ENCODE results near the gene EML5. TPM values are rescaled to one million over a fixed set of nuclear protein-coding genes. Genes with fewer than 3 reads are reported as not detected.

Gene EML5
- total and polyA plus RNA-seq, 5 donors: 0.14 to 0.82 (median 0.42) TPM

DNA sequence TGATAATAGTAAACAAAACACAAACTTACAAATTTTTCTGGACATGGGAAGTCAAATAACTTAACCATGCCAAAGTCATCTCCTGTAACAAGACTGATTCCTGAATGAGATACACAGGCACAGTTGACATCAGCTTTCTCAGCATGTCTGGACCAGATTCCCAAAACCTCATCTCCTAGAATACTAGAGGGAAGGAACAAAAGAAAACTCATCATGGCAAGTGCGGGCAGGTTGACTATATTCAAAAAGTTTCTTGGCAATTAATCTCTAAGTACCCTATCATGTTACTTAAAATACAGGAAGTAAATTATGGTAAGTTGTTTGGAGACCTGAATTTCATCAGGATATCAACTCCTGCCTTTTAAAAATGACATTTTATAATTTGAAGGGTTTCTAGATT is 176.1 kb downstream of the EML5 start:
- Histone ChIP-seq H3K9me3 (ENCODE audit: control insufficient read depth, low read length) (no peaks in the 10 kb centered on the region), H3K4me1 (ENCODE audit: control insufficient read depth, insufficient read depth, low read length) (no peaks in the 10 kb centered on the region), H3K27me3 (ENCODE audit: control insufficient read depth, insufficient read depth) (no peaks in the 10 kb centered on the region), H3K27ac (ENCODE audit: low read length) (no peak overlapping the region), H3K4me3 (ENCODE audit: low read length) (no peak overlapping the region)
- intact Hi-C loops (cut with DNase I): no loop called here
- WGBS: 89% methylated on average over 1 of the region's 1 CpG
- ATAC-seq (no peak), DNase-seq (no peak)

DNA sequence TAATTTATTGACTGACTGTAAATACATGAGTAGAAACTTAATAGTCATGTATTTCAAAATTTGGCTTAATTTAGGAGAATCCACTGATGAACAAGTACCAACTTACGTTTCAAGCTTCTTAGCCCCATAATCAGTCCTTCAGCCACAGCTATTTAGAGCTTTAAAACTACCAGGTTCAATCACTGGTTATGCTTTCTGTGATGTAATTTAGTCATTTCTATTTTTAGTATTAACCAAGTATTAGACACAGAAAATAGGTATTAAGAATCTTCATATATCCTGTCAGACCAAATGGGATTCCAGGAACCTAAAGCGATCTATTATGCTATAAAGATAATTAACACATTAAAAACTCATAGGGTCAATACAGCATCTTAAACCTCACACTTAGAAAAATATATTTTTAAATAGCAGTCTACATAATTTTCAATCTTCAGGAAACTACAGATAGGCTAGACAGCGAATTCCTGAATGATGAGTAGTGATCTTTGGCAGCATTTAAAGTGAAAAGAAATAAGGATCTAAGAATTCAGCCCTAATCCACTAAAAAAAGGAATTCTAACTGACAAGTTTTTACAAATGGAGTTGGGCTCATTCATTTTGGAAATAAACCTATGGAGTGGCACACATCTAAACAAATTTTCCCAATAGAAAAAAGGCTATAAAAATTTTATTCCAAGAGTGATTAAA is 178.4 kb downstream of the EML5 start:
- WGBS: 64% methylated on average over 3 of the region's 3 CpGs
- Histone ChIP-seq H3K27me3 (ENCODE audit: control insufficient read depth, insufficient read depth) (no peaks in the 10 kb centered on the region), H3K4me3 (ENCODE audit: low read length) (no peak overlapping the region), H3K9me3 (ENCODE audit: control insufficient read depth, low read length) (no peaks in the 10 kb centered on the region), H3K27ac (ENCODE audit: low read length) (no peak overlapping the region), H3K4me1 (ENCODE audit: control insufficient read depth, insufficient read depth, low read length) (no peaks in the 10 kb centered on the region)
- DNase-seq: no peak
- ATAC-seq: no peak
- intact Hi-C loops (cut with DNase I): no loop called here

DNA sequence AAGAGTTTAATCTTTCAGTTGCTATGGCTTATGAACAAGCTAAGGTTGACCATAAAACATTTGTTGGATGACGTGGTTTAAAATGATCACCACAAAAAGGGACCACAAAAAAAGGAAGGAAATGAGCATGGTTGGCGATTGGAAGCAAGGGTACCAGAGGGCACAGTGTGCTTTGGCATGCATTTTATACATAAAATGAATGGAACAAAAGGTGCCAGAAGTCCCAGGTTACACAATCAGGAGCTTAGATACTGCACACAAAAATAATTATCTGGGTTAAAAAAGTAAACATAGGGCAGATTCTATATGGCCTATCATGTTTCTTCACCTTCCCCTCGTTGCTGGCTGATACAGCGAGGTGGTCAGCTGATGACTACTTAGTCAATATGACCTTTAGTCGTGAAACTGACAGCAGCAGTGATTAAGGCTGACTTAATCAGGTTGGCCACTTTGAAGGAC is 179.2 kb downstream of the EML5 start:
- Histone ChIP-seq H3K27ac (ENCODE audit: low read length) (no peak overlapping the region), H3K27me3 (ENCODE audit: control insufficient read depth, insufficient read depth) (no peaks in the 10 kb centered on the region), H3K4me1 (ENCODE audit: control insufficient read depth, insufficient read depth, low read length) (no peaks in the 10 kb centered on the region), H3K4me3 (ENCODE audit: low read length) (no peak overlapping the region), H3K9me3 (ENCODE audit: control insufficient read depth, low read length) (no peaks in the 10 kb centered on the region)
- ATAC-seq (peak; percentile 37 to 50), DNase-seq (no peak)
- WGBS: 47% methylated on average over 5 of the region's 5 CpGs
- intact Hi-C loops (cut with DNase I): no loop called here

DNA sequence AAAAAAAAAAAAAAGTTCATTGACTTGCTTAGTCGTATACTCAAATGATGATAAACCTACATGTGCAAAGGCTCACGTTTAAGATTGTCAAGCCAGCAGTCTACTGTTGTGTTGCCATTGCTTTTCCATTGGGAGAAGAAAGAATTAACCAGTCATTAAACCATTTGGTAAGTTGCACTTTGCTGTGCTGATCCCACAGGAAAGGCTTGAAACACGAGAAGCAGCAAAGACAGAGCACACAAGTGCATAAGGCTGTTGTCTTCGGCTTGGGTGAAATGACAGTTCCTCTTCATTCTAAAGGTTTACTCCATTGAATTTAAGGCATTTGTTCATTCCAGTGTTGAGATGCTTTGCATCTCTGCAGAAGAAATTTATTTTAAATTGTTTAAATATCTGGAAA is 179.8 kb downstream of the EML5 start:
- H3K9me3 ChIP-seq (ENCODE audit: control insufficient read depth, low read length): no peaks in the 10 kb centered on the region
- ATAC-seq (no peak), DNase-seq (no peak)
- 75% methylated on average over 4 of the region's 4 CpGs for WGBS
- intact Hi-C loops (cut with DNase I): no loop called here
- H3K4me1 ChIP-seq (ENCODE audit: control insufficient read depth, insufficient read depth, low read length): no peaks in the 10 kb centered on the region
- H3K27me3 ChIP-seq (ENCODE audit: control insufficient read depth, insufficient read depth): no peaks in the 10 kb centered on the region
- no peak overlapping the region for H3K4me3 ChIP-seq (ENCODE audit: low read length)
- H3K27ac ChIP-seq (ENCODE audit: low read length): no peak overlapping the region

DNA sequence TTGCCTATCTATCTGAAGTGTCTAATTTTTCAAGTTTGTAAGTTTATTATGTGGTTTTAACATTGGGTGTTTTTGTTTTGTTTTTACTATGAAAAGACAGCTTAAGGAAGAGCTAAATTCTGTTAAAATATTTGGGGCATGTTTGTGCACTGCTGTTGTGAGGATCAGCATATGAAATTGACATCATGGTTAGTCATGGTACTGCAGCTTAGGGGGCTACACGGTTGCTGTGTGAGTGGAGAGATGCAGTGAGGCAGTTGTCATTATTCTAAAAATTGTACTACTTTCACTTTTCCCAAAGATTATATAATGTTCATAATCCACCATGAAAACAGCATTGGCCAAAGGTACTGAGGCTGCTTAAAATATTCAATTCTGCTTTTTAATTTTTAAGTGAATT is 180.9 kb downstream of the EML5 start:
- no peak for DNase-seq
- H3K27me3 ChIP-seq (ENCODE audit: control insufficient read depth, insufficient read depth): no peaks in the 10 kb centered on the region
- no peak for ATAC-seq
- 39% methylated on average over 1 of the region's 1 CpG for WGBS
- H3K27ac ChIP-seq (ENCODE audit: low read length): no peak overlapping the region
- H3K9me3 ChIP-seq (ENCODE audit: control insufficient read depth, low read length): no peaks in the 10 kb centered on the region
- H3K4me3 ChIP-seq (ENCODE audit: low read length): no peak overlapping the region
- intact Hi-C loops (cut with DNase I): no loop called here
- H3K4me1 ChIP-seq (ENCODE audit: control insufficient read depth, insufficient read depth, low read length): no peaks in the 10 kb centered on the region

DNA sequence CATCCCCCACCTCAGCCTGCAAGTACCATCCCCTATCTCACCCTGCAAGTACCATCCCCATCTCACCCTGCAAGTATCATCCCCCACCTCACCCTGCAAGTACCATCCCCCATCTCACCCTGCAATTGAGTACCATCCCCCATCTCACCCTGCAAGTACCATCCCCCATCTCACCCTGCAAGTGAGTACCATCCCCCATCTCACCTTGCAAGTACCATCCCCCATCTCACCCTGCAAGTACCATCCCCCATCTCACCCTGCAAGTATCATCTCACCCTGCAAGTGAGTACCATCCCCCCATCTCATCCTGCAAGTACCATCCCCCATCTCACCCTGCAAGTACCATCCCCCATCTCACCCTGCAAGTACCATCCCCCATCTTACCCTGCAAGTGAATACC is 184.9 kb downstream of the EML5 start:
- ATAC-seq: no peak
- no peak for DNase-seq
- H3K4me1 ChIP-seq (ENCODE audit: control insufficient read depth, insufficient read depth, low read length): no peaks in the 10 kb centered on the region
- intact Hi-C loops (cut with DNase I): no loop called here
- H3K27ac ChIP-seq (ENCODE audit: low read length): no peak overlapping the region
- no peak overlapping the region for H3K4me3 ChIP-seq (ENCODE audit: low read length)
- no peaks in the 10 kb centered on the region for H3K27me3 ChIP-seq (ENCODE audit: control insufficient read depth, insufficient read depth)
- H3K9me3 ChIP-seq (ENCODE audit: control insufficient read depth, low read length): no peaks in the 10 kb centered on the region

DNA sequence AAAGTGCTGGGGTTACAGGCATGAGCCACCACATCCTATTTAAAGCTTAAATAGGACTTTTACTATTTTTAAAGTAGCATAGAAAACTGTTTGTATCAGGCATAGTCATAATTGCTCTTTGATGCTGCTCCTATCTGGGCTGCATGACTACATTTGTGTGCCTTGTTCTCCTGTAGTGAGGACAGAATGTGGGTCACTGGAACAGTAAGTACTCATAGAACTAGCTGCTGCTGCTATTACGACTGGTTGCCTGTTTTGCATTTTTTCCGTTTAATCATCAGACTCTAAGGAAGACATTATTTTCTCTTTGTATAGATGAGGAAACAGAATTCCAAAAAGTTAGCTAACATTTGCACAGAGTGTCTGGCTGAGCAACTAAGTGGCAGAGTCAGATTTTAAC is 187.2 kb downstream of the EML5 start:
- no peak for ATAC-seq
- intact Hi-C loops (cut with DNase I): no loop called here
- WGBS: 81% methylated on average over 2 of the region's 2 CpGs
- DNase-seq: no peak
- no peaks in the 10 kb centered on the region for H3K4me1 ChIP-seq (ENCODE audit: control insufficient read depth, insufficient read depth, low read length)
- H3K27ac ChIP-seq (ENCODE audit: low read length): no peak overlapping the region
- no peaks in the 10 kb centered on the region for H3K9me3 ChIP-seq (ENCODE audit: control insufficient read depth, low read length)
- H3K27me3 ChIP-seq (ENCODE audit: control insufficient read depth, insufficient read depth): no peaks in the 10 kb centered on the region
- H3K4me3 ChIP-seq (ENCODE audit: low read length): no peak overlapping the region

DNA sequence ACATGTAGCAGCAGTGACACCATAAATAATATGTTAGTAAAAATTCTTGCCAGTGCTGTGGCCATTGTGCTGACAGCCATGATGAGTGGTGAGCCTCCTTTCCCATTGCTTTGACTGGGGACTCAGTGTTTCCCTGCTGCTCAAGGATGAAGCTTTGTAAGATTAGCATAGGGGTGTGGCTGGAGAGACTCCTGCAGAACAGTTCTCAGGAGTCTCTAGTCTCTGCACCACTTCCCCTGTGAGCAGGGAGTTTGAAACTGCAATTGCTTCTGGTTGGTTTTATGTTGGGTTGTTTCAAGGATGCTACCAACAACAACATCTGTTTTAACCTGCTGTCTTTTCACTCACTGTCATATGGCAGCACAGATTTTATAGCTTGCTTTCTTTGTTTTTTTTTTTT is 188.5 kb downstream of the EML5 start:
- no peaks in the 10 kb centered on the region for H3K9me3 ChIP-seq (ENCODE audit: control insufficient read depth, low read length)
- H3K27ac ChIP-seq (ENCODE audit: low read length): no peak overlapping the region
- no peaks in the 10 kb centered on the region for H3K27me3 ChIP-seq (ENCODE audit: control insufficient read depth, insufficient read depth)
- no peak for ATAC-seq
- no peaks in the 10 kb centered on the region for H3K4me1 ChIP-seq (ENCODE audit: control insufficient read depth, insufficient read depth, low read length)
- DNase-seq: no peak
- intact Hi-C loops (cut with DNase I): no loop called here
- H3K4me3 ChIP-seq (ENCODE audit: low read length): no peak overlapping the region

DNA sequence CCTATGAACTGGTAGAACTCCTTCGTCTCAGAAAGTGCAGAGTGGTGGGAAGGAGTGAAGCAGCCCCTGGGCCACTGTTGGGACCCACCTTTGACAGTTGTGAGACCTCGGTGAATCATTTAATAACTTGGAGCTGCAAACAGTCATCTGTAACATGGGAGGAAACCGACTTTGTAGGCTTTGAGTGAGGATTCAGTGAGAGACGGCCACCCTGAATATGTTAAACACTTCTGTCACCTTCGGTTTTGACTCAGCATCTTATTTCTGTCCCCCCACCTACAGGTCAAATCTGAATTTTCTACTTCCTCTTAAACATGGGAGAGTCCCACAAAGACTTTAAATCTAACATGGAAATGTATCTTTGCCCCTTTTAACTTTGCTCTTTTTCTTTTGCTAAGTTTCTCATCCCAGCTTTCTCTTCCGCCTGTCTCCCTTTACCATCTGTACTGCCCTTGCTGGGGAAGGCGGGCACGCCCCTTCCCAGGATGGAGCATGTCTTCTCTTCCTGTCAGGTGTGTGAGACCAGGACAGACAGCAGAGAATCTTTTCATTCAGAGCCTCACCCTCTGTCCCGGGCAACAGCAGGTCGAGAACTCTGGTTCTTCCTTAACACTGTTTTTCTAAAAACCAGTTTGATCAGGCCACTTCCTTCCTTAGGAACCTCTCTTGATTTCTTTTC is 192.9 kb downstream of the EML5 start:
- intact Hi-C loops (cut with DNase I): no loop called here
- no peak for DNase-seq
- WGBS: 85% methylated on average over 10 of the region's 10 CpGs

DNA sequence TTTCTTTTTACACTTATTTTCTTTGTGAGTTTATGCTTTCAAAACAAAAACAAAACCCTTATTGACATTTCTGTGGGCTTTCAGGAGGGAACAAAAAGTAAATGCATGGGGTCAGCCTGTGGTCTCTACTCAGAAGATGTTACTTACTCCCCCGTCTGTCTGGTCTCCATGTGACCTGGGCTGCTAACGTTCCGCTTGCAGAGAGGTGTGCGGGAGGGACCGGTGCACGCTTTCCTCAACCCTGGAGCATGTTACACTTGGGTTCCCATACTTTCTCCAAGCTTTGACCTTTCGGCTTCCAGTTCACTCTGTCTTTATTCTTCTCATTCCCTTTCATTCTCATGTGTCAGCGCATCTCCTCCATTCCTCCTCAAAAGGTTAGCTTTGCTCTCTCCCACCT is 193.4 kb downstream of the EML5 start:
- Histone ChIP-seq H3K4me3 (ENCODE audit: low read length) (no peak overlapping the region), H3K27me3 (ENCODE audit: control insufficient read depth, insufficient read depth) (no peaks in the 10 kb centered on the region), H3K27ac (ENCODE audit: low read length) (no peak overlapping the region), H3K9me3 (ENCODE audit: control insufficient read depth, low read length) (no peaks in the 10 kb centered on the region), H3K4me1 (ENCODE audit: control insufficient read depth, insufficient read depth, low read length) (no peaks in the 10 kb centered on the region)
- ATAC-seq: no peak
- intact Hi-C loops (cut with DNase I): no loop called here
- WGBS: 93% methylated on average over 8 of the region's 8 CpGs
- DNase-seq: no peak

More for the DNA sequence above, 192.9 kb downstream of the EML5 start:
- Histone ChIP-seq H3K27ac (ENCODE audit: low read length) (no peak overlapping the region), H3K9me3 (ENCODE audit: control insufficient read depth, low read length) (no peaks in the 10 kb centered on the region), H3K4me3 (ENCODE audit: low read length) (no peak overlapping the region), H3K4me1 (ENCODE audit: control insufficient read depth, insufficient read depth, low read length) (no peaks in the 10 kb centered on the region), H3K27me3 (ENCODE audit: control insufficient read depth, insufficient read depth) (no peaks in the 10 kb centered on the region)
- no peak for ATAC-seq

DNA sequence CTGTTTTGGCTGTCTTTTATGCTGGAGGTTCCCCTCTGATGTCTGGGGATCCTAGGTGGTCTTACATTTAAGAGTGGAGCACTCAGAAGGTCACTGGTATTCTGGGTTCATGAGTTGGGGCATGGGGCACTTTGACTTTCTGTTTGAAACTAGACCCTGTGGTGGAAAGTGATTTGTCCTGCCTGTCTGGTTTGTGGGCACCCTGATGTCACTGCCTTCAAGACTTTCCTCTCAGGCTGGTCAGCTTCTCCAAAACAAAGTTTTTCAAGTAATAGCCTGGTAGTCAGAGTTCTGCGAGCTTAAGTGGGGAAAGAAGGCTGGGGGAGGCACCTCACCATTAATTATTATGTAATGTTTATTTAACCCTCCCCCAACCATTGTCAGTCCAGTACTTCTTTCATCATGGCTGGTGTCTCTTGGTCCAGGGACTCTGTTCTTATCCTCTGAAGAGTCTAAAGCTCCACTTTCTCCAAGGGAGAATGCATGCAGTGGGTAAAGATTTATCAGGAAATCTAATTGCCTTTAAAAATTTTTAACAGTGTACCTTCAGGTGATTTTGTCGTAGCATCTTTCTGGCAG is 194.6 kb downstream of the EML5 start:
- H3K4me1 ChIP-seq (ENCODE audit: control insufficient read depth, insufficient read depth, low read length): no peaks in the 10 kb centered on the region
- no peaks in the 10 kb centered on the region for H3K27me3 ChIP-seq (ENCODE audit: control insufficient read depth, insufficient read depth)
- no peak for DNase-seq
- intact Hi-C loops (cut with DNase I): no loop called here
- no peaks in the 10 kb centered on the region for H3K9me3 ChIP-seq (ENCODE audit: control insufficient read depth, low read length)
- H3K4me3 ChIP-seq (ENCODE audit: low read length): no peak overlapping the region
- no peak overlapping the region for H3K27ac ChIP-seq (ENCODE audit: low read length)
- 83% methylated on average over 2 of the region's 2 CpGs for WGBS
- no peak for ATAC-seq

Measured in right cardiac atrium (tissue), 5 donors.